ENCODE measurements around the gene PIH1D1.

PIH1D1 gene

DNA sequence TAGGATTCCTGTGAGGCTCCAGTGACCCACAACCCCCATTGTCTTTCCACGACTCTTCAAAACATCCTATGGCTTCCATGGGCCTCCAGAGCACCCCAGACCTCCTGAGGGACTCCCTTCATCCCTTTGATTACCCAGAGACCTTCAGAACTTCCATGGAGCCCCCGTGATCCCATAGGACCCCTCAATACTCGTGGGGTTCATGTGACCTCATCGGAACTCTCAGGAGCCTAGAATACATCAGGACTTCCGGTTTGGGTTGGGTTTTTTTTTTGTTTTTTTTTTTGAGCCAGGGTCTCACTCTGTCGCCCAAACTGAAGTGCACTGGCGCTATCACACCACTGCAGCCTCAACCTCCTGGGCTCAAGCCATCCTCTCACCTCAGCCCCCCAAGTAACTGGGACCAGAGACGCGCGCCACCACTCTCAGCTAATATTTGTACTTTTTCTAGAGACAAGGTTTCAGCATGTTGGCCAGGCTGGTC lies 2.2 kb upstream of the PIH1D1 start:
- TF ChIP-seq, protein P1, sequence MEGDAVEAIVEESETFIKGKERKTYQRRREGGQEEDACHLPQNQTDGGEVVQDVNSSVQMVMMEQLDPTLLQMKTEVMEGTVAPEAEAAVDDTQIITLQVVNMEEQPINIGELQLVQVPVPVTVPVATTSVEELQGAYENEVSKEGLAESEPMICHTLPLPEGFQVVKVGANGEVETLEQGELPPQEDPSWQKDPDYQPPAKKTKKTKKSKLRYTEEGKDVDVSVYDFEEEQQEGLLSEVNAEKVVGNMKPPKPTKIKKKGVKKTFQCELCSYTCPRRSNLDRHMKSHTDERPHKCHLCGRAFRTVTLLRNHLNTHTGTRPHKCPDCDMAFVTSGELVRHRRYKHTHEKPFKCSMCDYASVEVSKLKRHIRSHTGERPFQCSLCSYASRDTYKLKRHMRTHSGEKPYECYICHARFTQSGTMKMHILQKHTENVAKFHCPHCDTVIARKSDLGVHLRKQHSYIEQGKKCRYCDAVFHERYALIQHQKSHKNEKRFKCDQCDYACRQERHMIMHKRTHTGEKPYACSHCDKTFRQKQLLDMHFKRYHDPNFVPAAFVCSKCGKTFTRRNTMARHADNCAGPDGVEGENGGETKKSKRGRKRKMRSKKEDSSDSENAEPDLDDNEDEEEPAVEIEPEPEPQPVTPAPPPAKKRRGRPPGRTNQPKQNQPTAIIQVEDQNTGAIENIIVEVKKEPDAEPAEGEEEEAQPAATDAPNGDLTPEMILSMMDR (IDR thresholded peaks at IDR 0.05), result no peak
- H3K27me3 ChIP-seq, result no peaks in the 10 kb centered on the region
- peak overlapping the region; percentile 88 for H3K27ac ChIP-seq

DNA sequence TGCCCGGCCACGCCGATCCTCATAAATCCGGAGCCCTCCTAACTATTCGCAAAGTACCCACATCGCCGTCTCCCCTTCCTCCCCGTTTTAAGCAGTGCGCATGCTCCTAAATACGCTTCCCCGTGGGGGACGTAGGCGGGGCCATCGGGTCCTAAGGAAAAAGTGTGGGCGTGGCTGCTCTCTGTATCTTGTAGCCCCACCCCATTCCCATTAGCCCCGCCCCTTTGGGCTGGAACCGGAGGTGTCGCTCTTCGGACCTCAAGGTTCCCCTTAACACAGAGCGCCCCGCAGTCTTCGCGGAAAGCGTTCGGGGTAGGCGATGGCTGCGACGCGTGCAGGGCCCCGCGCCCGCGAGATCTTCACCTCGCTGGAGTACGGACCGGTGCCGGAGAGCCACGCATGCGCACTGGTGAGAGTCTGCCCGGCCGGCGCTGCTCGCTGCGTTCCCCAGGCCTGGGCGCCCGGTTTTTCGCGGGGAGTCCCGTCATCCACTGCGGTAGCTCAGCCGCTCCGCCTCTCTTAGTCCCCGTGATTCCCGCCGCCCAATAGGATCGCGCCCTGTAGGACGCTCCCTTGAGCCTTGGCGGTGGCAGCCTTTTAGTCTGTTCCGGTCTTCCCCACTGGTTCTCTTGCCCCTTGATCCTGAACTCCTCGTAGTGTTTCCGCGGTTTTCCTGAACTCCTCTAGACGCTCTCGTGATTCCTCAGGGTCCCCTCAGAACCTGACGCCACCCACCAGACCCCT lies 1.6 kb upstream of the PIH1D1 start, which contains the start of gene ALDH16A1:
ALDH16A1 (plus strand) TSS at position 213 of the 744 bp plus-strand sequence; CDS start at position 320, 107 bp downstream.
- Histone ChIP-seq H3K27me3 (no peaks in the 10 kb centered on the region), H3K36me3 (no peaks in the 10 kb centered on the region), H3K27ac (peak within 1 kb of the TSS; percentile 88), H3K9me3 (no peaks in the 10 kb centered on the region), H3K4me1 (ENCODE audit: control insufficient read depth in 1 of 2, insufficient read depth in 1 of 2, low read depth in 1 of 2, low read length in 1 of 2) (peaks cover 24 to 25% of the 10 kb centered on the region in 2 experiments), H3K4me3 (ENCODE audit: low read depth in 1 of 2, low read length in 1 of 2) (peak within 1 kb of the TSS; percentile 83 to 97)
- TF ChIP-seq, protein P1 (IDR thresholded peaks at IDR 0.05), result peak; percentile 53

More for the DNA sequence above, 2.2 kb upstream of the PIH1D1 start:
- Histone ChIP-seq H3K4me3 (ENCODE audit: low read depth in 1 of 2, low read length in 1 of 2) (peak overlapping the region; percentile 83 to 97), H3K36me3 (no peaks in the 10 kb centered on the region), H3K9me3 (no peaks in the 10 kb centered on the region), H3K4me1 (ENCODE audit: control insufficient read depth in 1 of 2, insufficient read depth in 1 of 2, low read depth in 1 of 2, low read length in 1 of 2) (peaks cover 24 to 25% of the 10 kb centered on the region in 2 experiments)

DNA sequence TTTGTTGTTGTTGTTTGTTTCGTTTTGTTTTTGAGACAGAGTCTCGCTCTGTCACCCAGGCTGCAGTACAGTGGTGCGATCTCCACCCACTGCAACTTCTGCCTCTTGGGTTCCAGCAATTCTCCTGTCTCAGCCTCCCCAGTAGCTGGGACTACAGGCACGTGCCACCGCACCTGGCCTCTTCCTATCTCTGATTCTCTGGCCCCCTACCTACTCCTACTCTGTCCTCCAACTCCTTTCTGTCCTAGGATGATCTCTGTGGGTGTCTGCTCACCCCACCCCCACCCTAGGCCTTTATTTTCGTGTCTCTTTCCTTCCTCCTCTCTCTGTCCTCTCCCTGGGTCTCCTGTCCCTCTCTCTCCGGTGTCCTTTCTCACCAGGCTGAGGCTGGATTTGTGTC lies 1.2 kb downstream of the PIH1D1 start:
- peaks cover 24 to 25% of the 10 kb centered on the region in 2 experiments for H3K4me1 ChIP-seq (ENCODE audit: control insufficient read depth in 1 of 2, insufficient read depth in 1 of 2, low read depth in 1 of 2, low read length in 1 of 2)
- no peaks in the 10 kb centered on the region for H3K27me3 ChIP-seq
- no peak overlapping the region for H3K4me3 ChIP-seq (ENCODE audit: low read depth in 1 of 2, low read length in 1 of 2)
- H3K9me3 ChIP-seq, result no peaks in the 10 kb centered on the region
- H3K36me3 ChIP-seq, result peaks cover 16% of the 10 kb centered on the region
- peak overlapping the region; percentile 45 for H3K27ac ChIP-seq
- TF ChIP-seq, protein P1 (IDR thresholded peaks at IDR 0.05), result no peak

DNA sequence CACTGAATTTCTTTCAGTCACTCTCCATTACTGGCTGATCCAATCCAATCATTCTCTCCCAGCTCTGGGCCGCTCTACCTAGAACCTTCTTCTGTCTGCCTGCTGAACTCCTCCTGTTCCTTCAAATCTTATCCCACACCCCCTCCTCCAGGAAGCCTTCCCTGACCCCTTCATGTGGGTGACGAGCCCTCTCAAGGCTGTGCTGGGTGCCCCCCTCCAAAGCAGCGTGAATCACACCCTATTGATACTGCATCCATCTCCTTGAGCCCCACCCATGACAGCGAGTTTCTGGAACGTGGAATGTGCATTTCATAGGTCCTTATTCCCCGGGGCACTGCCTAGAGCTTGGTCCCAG lies 3.2 kb downstream of the PIH1D1 start:
- Histone ChIP-seq H3K4me1 (ENCODE audit: control insufficient read depth in 1 of 2, insufficient read depth in 1 of 2, low read depth in 1 of 2, low read length in 1 of 2) (peaks cover 21 to 22% of the 10 kb centered on the region in 2 experiments), H3K4me3 (ENCODE audit: low read depth in 1 of 2, low read length in 1 of 2) (no peak overlapping the region), H3K9me3 (no peaks in the 10 kb centered on the region), H3K27ac (no peak overlapping the region), H3K27me3 (no peaks in the 10 kb centered on the region), H3K36me3 (peaks cover 16% of the 10 kb centered on the region)
- TF ChIP-seq, protein P1 (IDR thresholded peaks at IDR 0.05), result no peak

DNA sequence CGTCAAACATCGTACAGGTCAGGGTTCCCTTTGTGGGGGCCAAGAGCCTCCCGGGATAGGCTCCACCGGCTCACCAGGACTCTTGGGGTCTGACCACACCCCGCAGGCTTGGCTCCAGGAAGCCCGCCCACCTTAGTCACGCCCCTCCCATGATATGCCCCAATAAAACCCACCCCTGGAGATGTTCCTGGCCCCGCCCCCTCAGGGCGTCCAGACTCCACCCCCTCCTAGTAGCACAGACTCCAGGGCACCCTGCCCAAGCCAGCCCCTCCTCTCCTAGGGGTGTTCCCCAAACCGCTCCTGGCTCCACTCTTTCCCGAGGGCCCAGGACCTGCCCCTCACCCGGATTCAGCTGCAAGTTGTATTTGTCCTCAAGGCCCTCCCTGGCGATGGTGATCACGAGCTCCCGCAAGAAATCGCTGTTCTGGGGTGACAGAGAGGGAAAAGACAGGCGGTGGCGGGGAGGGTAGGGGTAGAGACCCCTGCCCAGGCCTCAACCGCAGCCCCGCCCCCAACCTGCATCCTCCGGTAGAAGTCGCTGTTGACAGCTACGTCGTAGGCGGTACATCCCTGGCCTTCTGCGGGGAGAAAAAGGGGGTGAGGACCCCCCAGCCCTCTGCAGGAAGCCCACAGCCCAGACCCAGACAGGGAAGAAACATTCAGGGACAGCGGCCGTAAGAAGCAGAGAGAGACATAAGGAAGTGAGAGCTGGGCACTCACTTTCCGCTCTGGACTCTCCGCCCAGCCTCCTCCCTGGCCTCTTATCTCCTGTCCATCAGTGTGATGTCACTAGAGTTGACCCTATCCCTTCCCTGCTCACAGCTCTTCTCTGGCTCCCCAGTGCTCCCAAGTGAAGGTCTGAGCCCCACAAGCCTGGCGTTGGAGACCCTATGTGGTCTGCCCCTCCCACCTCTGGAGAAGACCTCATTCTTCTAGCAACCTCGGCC lies 3.9 kb downstream of the PIH1D1 start:
- Histone ChIP-seq H3K4me3 (ENCODE audit: low read depth in 1 of 2, low read length in 1 of 2) (no peak overlapping the region), H3K27me3 (peaks cover 3% of the 10 kb centered on the region), H3K4me1 (ENCODE audit: control insufficient read depth in 1 of 2, insufficient read depth in 1 of 2, low read depth in 1 of 2, low read length in 1 of 2) (peaks cover 24 to 27% of the 10 kb centered on the region in 2 experiments), H3K36me3 (peaks cover 16% of the 10 kb centered on the region), H3K27ac (no peak overlapping the region), H3K9me3 (no peaks in the 10 kb centered on the region)
- TF ChIP-seq, protein P1 (IDR thresholded peaks at IDR 0.05), result no peak

All from neutrophil (primary cell).